ENCODE measurements around the gene MMP25.
"Not testable (repeated sequence)": the region's sequence is repeated elsewhere in the genome, so short reads cannot be mapped to it uniquely, and the experiment has no call there.

Gene MMP25

DNA sequence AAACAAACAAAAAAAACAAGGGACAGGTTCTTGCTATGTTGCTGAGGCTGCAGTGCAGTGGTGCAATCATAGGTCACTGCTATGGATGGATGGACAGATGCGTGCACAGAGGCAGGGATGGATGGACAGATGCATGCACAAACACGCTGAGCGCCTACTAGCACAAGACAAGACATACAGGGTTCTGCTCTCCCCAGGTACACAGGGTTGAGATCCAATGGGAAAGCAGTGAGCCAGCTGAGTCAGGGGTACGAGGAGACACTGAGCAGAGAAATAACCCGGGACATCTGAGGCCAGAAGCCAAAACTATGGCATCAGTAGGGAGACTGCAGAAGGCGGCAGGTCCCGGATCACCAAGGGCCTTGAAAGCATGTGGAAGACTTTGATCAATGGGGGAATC, 25.3 kb downstream of the MMP25 start:
- TF ChIP-seq, protein P1, sequence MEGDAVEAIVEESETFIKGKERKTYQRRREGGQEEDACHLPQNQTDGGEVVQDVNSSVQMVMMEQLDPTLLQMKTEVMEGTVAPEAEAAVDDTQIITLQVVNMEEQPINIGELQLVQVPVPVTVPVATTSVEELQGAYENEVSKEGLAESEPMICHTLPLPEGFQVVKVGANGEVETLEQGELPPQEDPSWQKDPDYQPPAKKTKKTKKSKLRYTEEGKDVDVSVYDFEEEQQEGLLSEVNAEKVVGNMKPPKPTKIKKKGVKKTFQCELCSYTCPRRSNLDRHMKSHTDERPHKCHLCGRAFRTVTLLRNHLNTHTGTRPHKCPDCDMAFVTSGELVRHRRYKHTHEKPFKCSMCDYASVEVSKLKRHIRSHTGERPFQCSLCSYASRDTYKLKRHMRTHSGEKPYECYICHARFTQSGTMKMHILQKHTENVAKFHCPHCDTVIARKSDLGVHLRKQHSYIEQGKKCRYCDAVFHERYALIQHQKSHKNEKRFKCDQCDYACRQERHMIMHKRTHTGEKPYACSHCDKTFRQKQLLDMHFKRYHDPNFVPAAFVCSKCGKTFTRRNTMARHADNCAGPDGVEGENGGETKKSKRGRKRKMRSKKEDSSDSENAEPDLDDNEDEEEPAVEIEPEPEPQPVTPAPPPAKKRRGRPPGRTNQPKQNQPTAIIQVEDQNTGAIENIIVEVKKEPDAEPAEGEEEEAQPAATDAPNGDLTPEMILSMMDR (IDR thresholded peaks at IDR 0.05; ENCODE audit: insufficient read depth, low read length, poor library complexity, severe bottlenecking), result no peak
- no peak for DNase-seq (ENCODE audit: extremely low read depth, insufficient read length)
- H3K4me3 ChIP-seq (replicated peaks; ENCODE audit: low read depth, low read length), result no peak overlapping the region
- H3K27me3 ChIP-seq (replicated peaks; ENCODE audit: control insufficient read depth, insufficient read depth, low read length), result no peaks in the 10 kb centered on the region
- peaks cover 5% of the 10 kb centered on the region for H3K36me3 ChIP-seq (ENCODE audit: control insufficient read depth, insufficient read depth, low read length)

DNA sequence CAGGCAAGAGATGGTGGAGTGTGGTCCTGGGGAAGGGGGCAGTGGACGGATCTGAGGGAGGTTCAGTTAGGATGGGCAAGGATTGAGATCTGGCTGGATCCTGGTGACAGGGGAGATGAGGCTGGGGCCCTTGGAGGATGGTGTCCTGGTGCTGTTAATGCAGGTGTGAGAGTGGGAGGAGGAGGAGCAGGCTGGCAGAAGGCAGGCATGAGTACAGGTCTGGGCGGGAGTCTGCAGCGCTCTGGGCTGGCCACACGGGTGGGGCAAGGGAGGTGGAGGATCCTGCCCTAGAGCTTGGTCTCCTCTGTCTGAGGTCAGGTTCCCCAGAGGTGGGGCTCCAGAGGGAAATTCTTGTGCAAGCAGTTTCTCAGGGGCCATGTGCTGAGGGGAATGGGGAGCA, 25.8 kb downstream of the MMP25 start:
- not testable (repeated sequence) for H3K4me3 ChIP-seq (replicated peaks; ENCODE audit: low read depth, low read length); H3K27me3 ChIP-seq (replicated peaks; ENCODE audit: control insufficient read depth, insufficient read depth, low read length); DNase-seq (ENCODE audit: extremely low read depth, insufficient read length); H3K36me3 ChIP-seq (ENCODE audit: control insufficient read depth, insufficient read depth, low read length)

DNA sequence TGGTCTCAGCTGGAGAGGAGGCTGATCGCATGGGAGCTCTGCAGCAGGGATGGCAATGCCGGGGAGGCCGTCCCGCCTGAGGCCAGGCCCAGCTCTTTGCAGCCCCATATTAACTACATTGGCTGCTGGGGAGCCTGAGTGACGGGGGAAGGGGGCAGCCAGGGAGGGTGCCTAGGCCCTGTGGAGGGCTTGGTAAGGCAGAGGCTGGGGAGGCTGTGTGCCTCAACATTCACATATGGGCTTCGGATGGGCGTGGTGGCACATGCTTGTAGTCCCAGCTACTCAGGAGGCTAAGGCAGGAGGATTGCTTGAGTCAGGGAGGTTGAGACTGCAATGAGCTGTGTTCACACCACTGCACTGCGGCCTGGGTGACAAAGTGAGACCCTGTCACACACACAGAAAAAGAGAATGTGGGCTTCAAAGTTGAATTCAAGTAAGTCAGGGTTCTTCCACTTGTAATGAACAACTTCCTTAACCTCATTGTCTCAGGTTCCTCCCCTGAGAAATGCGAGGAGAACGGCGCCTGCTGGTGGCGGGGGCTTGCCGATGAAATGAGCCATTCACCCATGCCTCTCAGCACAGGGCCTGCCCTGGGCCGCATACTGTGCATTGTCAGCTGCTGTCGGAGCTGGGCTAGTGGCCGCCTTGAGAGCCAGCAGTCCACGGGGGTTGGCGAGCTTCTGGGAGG, 26.4 kb downstream of the MMP25 start:
- not testable (repeated sequence) for H3K4me3 ChIP-seq (replicated peaks; ENCODE audit: low read depth, low read length); DNase-seq (ENCODE audit: extremely low read depth, insufficient read length); H3K36me3 ChIP-seq (ENCODE audit: control insufficient read depth, insufficient read depth, low read length); H3K27me3 ChIP-seq (replicated peaks; ENCODE audit: control insufficient read depth, insufficient read depth, low read length)
- TF ChIP-seq, protein P1 (IDR thresholded peaks at IDR 0.05; ENCODE audit: insufficient read depth, low read length, poor library complexity, severe bottlenecking), result peak; percentile 33

DNA sequence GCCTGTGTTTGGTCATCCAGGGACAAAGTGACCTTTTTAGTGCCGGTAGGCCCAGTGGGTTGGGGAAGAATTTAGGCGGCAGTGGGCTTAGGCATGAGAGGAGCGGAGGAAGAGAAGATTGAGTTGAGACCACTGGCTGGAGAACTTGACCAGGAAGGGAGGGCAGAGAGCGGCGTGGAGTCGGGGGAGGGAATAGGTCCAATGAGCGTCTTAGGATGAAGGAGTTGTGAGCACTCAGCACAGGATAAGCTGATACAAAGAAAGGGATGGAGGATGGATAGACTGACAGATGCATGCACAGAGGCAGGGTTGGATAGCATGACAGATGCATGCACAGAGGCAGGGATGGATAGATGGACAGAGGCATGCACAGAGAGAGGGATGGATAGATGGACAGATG, 27.1 kb downstream of the MMP25 start:
- no peak for DNase-seq (ENCODE audit: extremely low read depth, insufficient read length)
- Histone ChIP-seq H3K27me3 (replicated peaks; ENCODE audit: control insufficient read depth, insufficient read depth, low read length) (no peaks in the 10 kb centered on the region), H3K36me3 (ENCODE audit: control insufficient read depth, insufficient read depth, low read length) (peaks cover 3% of the 10 kb centered on the region), H3K4me3 (replicated peaks; ENCODE audit: low read depth, low read length) (no peak overlapping the region)
- TF ChIP-seq, protein P1 (IDR thresholded peaks at IDR 0.05; ENCODE audit: insufficient read depth, low read length, poor library complexity, severe bottlenecking), result no peak

DNA sequence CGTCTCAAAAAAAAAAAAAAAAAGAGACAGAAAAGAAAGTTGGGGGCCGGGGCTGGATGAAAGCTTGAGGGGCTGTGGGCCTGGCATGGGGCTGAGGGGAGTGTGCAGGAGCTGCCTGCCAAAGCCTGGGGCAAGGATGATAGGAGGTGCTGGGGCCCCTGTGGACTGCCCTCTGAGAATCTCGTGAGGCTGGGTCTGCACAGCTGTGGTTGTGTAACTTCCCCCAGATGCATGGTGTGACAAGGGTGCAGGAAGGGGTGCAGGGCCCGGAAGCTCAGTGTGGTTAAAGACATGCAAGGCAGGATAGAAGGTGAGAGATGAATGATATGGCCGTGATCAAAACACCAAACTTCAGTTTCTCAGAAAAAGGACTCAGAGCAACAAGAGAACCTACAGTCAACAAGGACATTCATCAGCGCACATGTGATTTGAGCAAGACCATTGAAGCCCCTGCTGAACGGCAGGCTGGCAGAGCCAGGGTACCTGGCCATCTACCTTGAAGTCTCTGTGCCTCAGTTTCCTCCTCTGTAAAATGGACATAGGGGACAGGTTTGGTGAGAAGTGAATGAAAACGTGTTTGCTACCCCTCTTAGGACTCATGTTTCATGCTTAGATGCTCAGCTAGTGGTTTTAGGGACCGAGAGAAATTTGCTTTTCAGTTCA, 28.6 kb downstream of the MMP25 start:
- H3K4me3 ChIP-seq (replicated peaks; ENCODE audit: low read depth, low read length), result peak overlapping the region; percentile 10; the same call in 1 of the 2 replicates
- no peaks in the 10 kb centered on the region for H3K36me3 ChIP-seq (ENCODE audit: control insufficient read depth, insufficient read depth, low read length)
- TF ChIP-seq, protein P1 (IDR thresholded peaks at IDR 0.05; ENCODE audit: insufficient read depth, low read length, poor library complexity, severe bottlenecking), result no peak
- DNase-seq (ENCODE audit: extremely low read depth, insufficient read length), result peak; percentile 76
- no peaks in the 10 kb centered on the region for H3K27me3 ChIP-seq (replicated peaks; ENCODE audit: control insufficient read depth, insufficient read depth, low read length)

DNA sequence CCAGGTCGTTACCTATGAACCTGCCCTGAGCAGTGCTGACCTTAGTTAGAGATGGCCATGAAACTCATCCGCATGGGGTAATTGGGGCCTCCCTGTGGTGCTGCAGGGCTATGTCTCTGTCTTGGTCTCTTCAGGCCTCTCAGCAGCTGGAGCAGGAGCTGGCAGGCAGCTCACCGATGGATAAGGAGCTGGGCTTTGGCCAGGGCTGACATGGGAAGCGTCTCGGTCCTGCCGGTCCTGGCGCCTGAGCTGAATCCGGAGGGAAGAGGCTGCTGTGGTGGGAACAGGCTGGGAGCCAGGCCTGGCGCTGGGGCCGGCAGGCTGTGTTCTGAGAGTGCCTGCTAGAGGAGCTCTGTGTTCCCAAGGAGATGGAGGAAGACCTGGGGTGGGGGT, 29.2 kb downstream of the MMP25 start:
- DNase-seq (ENCODE audit: extremely low read depth, insufficient read length), result no peak
- no peaks in the 10 kb centered on the region for H3K27me3 ChIP-seq (replicated peaks; ENCODE audit: control insufficient read depth, insufficient read depth, low read length)

DNA sequence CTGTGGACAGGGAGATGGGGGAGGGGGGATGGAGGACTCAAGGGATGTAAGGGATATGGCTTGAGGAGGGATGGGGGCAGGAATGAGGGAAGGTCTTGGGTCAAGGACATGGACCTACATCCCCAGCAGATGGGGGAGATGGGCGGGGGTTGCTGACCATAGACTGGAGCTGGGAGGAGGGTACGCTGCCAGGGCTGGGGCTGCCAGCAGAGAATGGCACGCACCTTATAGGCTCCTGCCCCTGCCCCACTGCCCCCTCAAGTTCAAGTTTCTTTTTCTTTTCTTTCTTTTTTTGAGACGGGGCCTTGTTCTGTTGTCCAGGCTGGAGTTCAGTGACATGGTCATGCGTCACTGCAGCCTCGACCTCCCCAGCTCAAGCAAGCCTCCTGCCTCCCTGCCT, 29.6 kb downstream of the MMP25 start:
- not testable (repeated sequence) for DNase-seq (ENCODE audit: extremely low read depth, insufficient read length); H3K27me3 ChIP-seq (replicated peaks; ENCODE audit: control insufficient read depth, insufficient read depth, low read length); H3K36me3 ChIP-seq (ENCODE audit: control insufficient read depth, insufficient read depth, low read length); H3K4me3 ChIP-seq (replicated peaks; ENCODE audit: low read depth, low read length)

More for the DNA sequence above, 29.2 kb downstream of the MMP25 start:
- TF ChIP-seq, protein P1 (IDR thresholded peaks at IDR 0.05; ENCODE audit: insufficient read depth, low read length, poor library complexity, severe bottlenecking), result no peak
- Histone ChIP-seq H3K36me3 (ENCODE audit: control insufficient read depth, insufficient read depth, low read length) (no peaks in the 10 kb centered on the region), H3K4me3 (replicated peaks; ENCODE audit: low read depth, low read length) (no peak overlapping the region)

All from GM06990 (cell line).